GM23338 (cell line): ENCODE results near the gene GRIN3A. TPM values are rescaled to one million over a fixed set of nuclear protein-coding genes. Genes with fewer than 3 reads are reported as not detected.

Experiments used
- EZH2 ChIP-seq: fragments of 200-600 bp; sonication (generic); IDR thresholded peaks from one replicate; pipeline ENCODE4 v1.8.0; 2017; ENCODE audit warnings: antibody characterized with exemption, mild to moderate bottlenecking, low read depth; ENCODE audit not compliant: unreplicated experiment
- EZH2phosphoT487 ChIP-seq: fragments of 200-600 bp; sonication (generic); IDR thresholded peaks from one replicate; pipeline ENCODE4 v1.8.1; 2018; ENCODE audit warnings: antibody characterized with exemption; ENCODE audit not compliant: unreplicated experiment
- JUNB ChIP-seq: IDR thresholded peaks from one replicate; pipeline ENCODE4 v1.6.1; 2016; ENCODE audit warnings: antibody characterized with exemption; ENCODE audit not compliant: unreplicated experiment
- NANOG ChIP-seq: IDR thresholded peaks from 2 replicates; pipeline ENCODE4 v1.6.1; 2016; ENCODE audit warnings: antibody characterized with exemption, borderline replicate concordance
- POLR2AphosphoS5 ChIP-seq: IDR thresholded peaks from 2 replicates; pipeline ENCODE4 v1.6.1; 2016; ENCODE audit warnings: antibody characterized with exemption, low read depth
- polyA plus RNA-seq: library from polyadenylated mRNA; unstranded; fragments of >200 nt; fragmentation: Nextera tagmentation; extraction: Ambion mirVana; gene quantifications from 2 replicates; pipeline ENCODE4 v1.2.1, GENCODE V29; 2016
- total RNA-seq: library from RNA; depleted of rRNA; stranded (reverse); fragments of >200 nt; shearing (Covaris generic); gene quantifications from 2 replicates; pipeline ENCODE4 v1.2.3, GENCODE V29; 2014
- TF ChIP-seq, protein P1 (sequence below): fragments of 250-450 bp; sonication (Bioruptor Pico); IDR thresholded peaks from 2 replicates; pipeline ENCODE4 v1.5.0; 2020; ENCODE audit warnings: mild to moderate bottlenecking, moderate library complexity
- TF ChIP-seq, protein P2 (sequence below), 2 experiments: fragments of 200-600 bp in 1 of 2; sonication (generic) in 1 of 2; conservative IDR thresholded peaks; 2 replicates each; pipeline versions ENCODE4 v1.5.1 to v1.6.1; 2016 to 2017; ENCODE audit warnings: antibody characterized with exemption in 2 of 2, low read depth in 2 of 2, mild to moderate bottlenecking in 2 of 2, moderate library complexity in 1 of 2

The GRIN3A gene
- total and polyA plus RNA-seq, 2 experiments from 2014 or later: 0.03 to 0.05 TPM

DNA sequence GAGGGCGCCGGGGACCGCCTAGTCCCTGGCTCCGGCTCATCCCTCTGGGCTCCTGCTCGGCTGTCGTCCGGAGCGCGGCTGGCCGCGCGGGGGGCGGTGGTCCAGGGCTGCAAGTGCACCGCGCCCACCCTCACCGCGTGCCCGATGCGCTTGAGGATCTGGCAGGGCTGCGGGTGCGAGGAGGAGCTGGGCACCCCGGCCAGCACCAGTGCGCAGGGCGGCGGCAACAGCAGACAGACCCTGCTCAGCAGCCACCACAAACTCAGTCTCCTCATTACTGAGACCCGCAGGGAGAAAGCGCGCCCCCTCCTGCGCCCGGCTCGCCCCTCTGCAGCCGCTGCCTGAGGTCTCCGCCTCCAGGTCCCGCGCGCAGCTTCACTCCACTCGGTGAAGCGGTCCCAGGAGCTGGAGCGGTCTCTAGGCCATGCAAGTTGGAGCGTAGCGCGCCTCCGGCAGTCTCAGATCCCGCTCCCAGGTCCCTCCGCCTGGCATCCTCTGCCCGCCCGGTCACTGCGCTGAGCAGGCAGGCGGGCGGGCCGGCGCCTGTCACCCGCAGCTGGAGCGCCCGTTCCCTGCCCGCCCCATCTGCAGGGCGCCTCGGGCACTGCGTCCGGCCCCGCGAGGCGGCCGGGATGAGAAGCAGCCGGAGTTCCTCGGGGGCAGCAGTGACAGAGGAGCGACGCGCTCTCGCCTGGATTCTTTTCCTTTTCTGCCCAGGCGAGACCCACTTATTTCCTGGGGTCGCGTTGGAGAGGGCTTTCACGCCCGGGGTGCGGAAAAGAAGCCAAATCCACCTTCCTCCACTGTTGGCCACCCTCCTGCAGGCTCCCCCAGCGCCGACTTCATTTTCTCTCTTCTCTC, 512 bp downstream of the GRIN3A start (continued):
- TF ChIP-seq, protein P1, sequence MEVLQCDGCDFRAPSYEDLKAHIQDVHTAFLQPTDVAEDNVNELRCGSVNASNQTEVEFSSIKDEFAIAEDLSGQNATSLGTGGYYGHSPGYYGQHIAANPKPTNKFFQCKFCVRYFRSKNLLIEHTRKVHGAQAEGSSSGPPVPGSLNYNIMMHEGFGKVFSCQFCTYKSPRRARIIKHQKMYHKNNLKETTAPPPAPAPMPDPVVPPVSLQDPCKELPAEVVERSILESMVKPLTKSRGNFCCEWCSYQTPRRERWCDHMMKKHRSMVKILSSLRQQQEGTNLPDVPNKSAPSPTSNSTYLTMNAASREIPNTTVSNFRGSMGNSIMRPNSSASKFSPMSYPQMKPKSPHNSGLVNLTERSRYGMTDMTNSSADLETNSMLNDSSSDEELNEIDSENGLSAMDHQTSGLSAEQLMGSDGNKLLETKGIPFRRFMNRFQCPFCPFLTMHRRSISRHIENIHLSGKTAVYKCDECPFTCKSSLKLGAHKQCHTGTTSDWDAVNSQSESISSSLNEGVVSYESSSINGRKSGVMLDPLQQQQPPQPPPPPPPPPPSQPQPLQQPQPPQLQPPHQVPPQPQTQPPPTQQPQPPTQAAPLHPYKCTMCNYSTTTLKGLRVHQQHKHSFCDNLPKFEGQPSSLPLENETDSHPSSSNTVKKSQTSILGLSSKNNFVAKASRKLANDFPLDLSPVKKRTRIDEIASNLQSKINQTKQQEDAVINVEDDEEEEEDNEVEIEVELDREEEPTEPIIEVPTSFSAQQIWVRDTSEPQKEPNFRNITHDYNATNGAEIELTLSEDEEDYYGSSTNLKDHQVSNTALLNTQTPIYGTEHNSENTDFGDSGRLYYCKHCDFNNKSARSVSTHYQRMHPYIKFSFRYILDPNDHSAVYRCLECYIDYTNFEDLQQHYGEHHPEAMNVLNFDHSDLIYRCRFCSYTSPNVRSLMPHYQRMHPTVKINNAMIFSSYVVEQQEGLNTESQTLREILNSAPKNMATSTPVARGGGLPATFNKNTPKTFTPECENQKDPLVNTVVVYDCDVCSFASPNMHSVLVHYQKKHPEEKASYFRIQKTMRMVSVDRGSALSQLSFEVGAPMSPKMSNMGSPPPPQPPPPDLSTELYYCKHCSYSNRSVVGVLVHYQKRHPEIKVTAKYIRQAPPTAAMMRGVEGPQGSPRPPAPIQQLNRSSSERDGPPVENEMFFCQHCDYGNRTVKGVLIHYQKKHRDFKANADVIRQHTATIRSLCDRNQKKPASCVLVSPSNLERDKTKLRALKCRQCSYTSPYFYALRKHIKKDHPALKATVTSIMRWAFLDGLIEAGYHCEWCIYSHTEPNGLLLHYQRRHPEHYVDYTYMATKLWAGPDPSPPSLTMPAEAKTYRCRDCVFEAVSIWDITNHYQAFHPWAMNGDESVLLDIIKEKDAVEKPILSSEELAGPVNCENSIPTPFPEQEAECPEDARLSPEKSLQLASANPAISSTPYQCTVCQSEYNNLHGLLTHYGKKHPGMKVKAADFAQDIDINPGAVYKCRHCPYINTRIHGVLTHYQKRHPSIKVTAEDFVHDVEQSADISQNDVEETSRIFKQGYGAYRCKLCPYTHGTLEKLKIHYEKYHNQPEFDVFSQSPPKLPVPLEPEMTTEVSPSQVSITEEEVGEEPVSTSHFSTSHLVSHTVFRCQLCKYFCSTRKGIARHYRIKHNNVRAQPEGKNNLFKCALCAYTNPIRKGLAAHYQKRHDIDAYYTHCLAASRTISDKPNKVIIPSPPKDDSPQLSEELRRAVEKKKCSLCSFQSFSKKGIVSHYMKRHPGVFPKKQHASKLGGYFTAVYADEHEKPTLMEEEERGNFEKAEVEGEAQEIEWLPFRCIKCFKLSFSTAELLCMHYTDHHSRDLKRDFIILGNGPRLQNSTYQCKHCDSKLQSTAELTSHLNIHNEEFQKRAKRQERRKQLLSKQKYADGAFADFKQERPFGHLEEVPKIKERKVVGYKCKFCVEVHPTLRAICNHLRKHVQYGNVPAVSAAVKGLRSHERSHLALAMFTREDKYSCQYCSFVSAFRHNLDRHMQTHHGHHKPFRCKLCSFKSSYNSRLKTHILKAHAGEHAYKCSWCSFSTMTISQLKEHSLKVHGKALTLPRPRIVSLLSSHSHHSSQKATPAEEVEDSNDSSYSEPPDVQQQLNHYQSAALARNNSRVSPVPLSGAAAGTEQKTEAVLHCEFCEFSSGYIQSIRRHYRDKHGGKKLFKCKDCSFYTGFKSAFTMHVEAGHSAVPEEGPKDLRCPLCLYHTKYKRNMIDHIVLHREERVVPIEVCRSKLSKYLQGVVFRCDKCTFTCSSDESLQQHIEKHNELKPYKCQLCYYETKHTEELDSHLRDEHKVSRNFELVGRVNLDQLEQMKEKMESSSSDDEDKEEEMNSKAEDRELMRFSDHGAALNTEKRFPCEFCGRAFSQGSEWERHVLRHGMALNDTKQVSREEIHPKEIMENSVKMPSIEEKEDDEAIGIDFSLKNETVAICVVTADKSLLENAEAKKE (CRISPR knock-in tag): no peak
- TF ChIP-seq NANOG (no peak), JUNB (no peak), POLR2AphosphoS5 (no peak), EZH2 (no peak), EZH2phosphoT487 (no peak)
- TF ChIP-seq, protein P2, sequence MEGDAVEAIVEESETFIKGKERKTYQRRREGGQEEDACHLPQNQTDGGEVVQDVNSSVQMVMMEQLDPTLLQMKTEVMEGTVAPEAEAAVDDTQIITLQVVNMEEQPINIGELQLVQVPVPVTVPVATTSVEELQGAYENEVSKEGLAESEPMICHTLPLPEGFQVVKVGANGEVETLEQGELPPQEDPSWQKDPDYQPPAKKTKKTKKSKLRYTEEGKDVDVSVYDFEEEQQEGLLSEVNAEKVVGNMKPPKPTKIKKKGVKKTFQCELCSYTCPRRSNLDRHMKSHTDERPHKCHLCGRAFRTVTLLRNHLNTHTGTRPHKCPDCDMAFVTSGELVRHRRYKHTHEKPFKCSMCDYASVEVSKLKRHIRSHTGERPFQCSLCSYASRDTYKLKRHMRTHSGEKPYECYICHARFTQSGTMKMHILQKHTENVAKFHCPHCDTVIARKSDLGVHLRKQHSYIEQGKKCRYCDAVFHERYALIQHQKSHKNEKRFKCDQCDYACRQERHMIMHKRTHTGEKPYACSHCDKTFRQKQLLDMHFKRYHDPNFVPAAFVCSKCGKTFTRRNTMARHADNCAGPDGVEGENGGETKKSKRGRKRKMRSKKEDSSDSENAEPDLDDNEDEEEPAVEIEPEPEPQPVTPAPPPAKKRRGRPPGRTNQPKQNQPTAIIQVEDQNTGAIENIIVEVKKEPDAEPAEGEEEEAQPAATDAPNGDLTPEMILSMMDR (conservative IDR thresholded peaks at IDR 0.05; ENCODE audit: low read depth in 2 of 2): no peak
